Measurements from ENCODE around the gene PDLIM5.

PDLIM5 gene

DNA sequence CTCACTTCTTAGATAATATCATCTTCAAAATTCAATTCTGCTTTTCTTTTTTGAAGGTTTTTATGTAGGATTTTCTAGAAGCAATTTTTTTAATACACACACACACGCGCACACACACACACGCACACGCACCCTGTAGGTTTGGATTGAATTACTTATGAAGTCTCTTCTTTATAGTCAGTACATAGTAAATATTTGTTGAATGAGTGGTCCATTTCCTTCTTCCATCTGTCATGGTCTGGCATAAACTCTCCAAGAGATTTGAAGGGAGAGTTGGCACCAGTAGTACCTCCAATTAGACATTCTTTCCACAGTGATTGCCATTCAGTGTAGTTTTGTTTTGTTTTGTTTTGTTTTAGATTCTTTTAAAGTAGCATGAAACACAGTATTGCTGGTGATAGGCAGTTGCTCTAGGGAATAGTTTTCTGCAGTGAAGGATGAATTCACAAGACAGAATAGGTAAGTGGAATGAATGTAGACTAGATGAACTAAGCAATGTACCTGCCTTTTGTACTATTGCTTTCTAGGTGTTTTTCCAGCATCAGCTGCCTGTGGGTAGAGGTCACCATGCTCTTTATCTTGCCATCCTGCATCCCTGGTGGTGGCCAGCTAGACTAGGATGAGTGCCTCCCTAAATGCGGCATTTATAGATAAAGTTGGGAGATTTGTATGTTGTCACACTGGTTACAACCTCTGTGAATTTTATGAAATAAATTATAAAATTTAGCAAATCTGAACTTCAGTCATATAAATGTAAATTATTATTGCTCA is 20.5 kb downstream of the PDLIM5 start:
- TF ChIP-seq TOX (CRISPR knock-in tag; IDR thresholded peaks at IDR 0.05; ENCODE audit: borderline replicate concordance) (peak; percentile 44; the same call in 1 of the 2 replicates), ZC3H10 (CRISPR knock-in tag; IDR thresholded peaks at IDR 0.05) (0 out of 2 replicates have a peak, but pooled peaks have one; percentile 9), ISL1 (CRISPR knock-in tag; IDR thresholded peaks at IDR 0.05) (no peak)
- peak; percentile 93 for ATAC-seq

DNA sequence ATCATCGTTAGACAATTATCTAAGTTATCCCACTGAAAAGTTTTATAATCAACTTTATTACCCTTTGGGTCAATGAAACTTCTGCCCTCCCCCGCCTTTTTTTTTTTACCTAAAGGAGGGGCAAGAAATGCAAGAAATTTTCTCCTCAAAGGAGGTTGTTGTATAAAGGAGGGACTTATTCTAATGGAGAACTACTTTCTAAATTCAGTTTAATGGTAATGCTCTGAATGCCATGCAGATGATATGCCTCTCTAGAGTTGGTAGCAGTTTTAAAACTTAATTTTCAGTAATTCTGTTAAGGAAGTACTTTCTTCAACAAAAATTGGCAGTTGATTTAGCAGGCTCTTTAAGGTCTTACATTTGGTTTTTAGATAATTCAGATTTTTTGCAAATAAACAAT is 23.3 kb downstream of the PDLIM5 start:
- TF ChIP-seq, protein P1, sequence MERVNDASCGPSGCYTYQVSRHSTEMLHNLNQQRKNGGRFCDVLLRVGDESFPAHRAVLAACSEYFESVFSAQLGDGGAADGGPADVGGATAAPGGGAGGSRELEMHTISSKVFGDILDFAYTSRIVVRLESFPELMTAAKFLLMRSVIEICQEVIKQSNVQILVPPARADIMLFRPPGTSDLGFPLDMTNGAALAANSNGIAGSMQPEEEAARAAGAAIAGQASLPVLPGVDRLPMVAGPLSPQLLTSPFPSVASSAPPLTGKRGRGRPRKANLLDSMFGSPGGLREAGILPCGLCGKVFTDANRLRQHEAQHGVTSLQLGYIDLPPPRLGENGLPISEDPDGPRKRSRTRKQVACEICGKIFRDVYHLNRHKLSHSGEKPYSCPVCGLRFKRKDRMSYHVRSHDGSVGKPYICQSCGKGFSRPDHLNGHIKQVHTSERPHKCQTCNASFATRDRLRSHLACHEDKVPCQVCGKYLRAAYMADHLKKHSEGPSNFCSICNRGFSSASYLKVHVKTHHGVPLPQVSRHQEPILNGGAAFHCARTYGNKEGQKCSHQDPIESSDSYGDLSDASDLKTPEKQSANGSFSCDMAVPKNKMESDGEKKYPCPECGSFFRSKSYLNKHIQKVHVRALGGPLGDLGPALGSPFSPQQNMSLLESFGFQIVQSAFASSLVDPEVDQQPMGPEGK (CRISPR knock-in tag; IDR thresholded peaks at IDR 0.05; ENCODE audit: borderline replicate concordance): no peak
- no peak for TF ChIP-seq ZC3H10 (CRISPR knock-in tag; IDR thresholded peaks at IDR 0.05)
- TF ChIP-seq SNAI2 (CRISPR knock-in tag; IDR thresholded peaks at IDR 0.05): no peak
- no peak for TF ChIP-seq RARB (CRISPR knock-in tag; IDR thresholded peaks at IDR 0.05)
- TF ChIP-seq ISL1 (CRISPR knock-in tag; IDR thresholded peaks at IDR 0.05): no peak
- no peak for TF ChIP-seq ESRRG (CRISPR knock-in tag; IDR thresholded peaks at IDR 0.05)
- TF ChIP-seq TOX (CRISPR knock-in tag; IDR thresholded peaks at IDR 0.05; ENCODE audit: borderline replicate concordance): no peak
- TF ChIP-seq ZNF565 (CRISPR knock-in tag; conservative IDR thresholded peaks at IDR 0.05; ENCODE audit: low read depth): no peak
- TF ChIP-seq ZNF70 (CRISPR knock-in tag; IDR thresholded peaks at IDR 0.05): no peak
- TF ChIP-seq, protein P2, sequence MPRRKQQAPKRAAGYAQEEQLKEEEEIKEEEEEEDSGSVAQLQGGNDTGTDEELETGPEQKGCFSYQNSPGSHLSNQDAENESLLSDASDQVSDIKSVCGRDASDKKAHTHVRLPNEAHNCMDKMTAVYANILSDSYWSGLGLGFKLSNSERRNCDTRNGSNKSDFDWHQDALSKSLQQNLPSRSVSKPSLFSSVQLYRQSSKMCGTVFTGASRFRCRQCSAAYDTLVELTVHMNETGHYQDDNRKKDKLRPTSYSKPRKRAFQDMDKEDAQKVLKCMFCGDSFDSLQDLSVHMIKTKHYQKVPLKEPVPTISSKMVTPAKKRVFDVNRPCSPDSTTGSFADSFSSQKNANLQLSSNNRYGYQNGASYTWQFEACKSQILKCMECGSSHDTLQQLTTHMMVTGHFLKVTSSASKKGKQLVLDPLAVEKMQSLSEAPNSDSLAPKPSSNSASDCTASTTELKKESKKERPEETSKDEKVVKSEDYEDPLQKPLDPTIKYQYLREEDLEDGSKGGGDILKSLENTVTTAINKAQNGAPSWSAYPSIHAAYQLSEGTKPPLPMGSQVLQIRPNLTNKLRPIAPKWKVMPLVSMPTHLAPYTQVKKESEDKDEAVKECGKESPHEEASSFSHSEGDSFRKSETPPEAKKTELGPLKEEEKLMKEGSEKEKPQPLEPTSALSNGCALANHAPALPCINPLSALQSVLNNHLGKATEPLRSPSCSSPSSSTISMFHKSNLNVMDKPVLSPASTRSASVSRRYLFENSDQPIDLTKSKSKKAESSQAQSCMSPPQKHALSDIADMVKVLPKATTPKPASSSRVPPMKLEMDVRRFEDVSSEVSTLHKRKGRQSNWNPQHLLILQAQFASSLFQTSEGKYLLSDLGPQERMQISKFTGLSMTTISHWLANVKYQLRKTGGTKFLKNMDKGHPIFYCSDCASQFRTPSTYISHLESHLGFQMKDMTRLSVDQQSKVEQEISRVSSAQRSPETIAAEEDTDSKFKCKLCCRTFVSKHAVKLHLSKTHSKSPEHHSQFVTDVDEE (CRISPR knock-in tag; IDR thresholded peaks at IDR 0.05): no peak
- TF ChIP-seq, protein P3, sequence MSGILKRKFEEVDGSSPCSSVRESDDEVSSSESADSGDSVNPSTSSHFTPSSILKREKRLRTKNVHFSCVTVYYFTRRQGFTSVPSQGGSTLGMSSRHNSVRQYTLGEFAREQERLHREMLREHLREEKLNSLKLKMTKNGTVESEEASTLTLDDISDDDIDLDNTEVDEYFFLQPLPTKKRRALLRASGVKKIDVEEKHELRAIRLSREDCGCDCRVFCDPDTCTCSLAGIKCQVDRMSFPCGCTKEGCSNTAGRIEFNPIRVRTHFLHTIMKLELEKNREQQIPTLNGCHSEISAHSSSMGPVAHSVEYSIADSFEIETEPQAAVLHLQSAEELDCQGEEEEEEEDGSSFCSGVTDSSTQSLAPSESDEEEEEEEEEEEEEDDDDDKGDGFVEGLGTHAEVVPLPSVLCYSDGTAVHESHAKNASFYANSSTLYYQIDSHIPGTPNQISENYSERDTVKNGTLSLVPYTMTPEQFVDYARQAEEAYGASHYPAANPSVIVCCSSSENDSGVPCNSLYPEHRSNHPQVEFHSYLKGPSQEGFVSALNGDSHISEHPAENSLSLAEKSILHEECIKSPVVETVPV (CRISPR knock-in tag; IDR thresholded peaks at IDR 0.05): no peak
- TF ChIP-seq PPARA (CRISPR knock-in tag; IDR thresholded peaks at IDR 0.05; ENCODE audit: borderline replicate concordance): no peak
- ATAC-seq: no peak

DNA sequence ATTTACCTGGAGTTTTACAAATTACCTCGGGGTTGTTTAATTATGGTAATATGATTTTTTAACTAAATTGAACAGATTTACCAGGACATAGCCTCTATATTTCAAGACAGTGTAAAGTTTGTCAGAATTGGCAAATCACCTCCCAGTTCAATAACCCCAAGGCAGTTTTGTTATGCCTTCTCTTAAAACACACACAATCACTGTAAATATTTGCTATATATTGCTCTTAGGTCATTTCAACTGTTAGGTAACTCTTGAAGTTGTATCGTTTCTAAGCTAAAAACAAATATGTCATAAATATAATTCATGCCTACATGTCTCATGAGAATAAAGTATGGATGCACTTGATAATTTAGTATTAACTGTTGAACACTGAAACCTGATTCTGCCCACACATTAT is 24.1 kb downstream of the PDLIM5 start:
- no peak for ATAC-seq
- TF ChIP-seq ZNF70 (CRISPR knock-in tag; IDR thresholded peaks at IDR 0.05) (no peak), ARNTL (CRISPR knock-in tag; IDR thresholded peaks at IDR 0.05; ENCODE audit: borderline replicate concordance, low read depth) (no peak), ZFP30 (CRISPR knock-in tag; IDR thresholded peaks at IDR 0.05) (no peak), OSR1 (CRISPR knock-in tag; IDR thresholded peaks at IDR 0.05) (no peak), ESRRG (CRISPR knock-in tag; IDR thresholded peaks at IDR 0.05) (no peak), RARB (CRISPR knock-in tag; IDR thresholded peaks at IDR 0.05) (no peak), CSDC2 (CRISPR knock-in tag; IDR thresholded peaks at IDR 0.05) (no peak), GLIS3 (CRISPR knock-in tag; IDR thresholded peaks at IDR 0.05) (no peak), ZNF8 (CRISPR knock-in tag; IDR thresholded peaks at IDR 0.05) (no peak), SNAI2 (CRISPR knock-in tag; IDR thresholded peaks at IDR 0.05) (no peak), ZC3H10 (CRISPR knock-in tag; IDR thresholded peaks at IDR 0.05) (no peak), TCF4 (CRISPR knock-in tag; IDR thresholded peaks at IDR 0.05; ENCODE audit: borderline replicate concordance) (no peak), ZFP3 (CRISPR knock-in tag; IDR thresholded peaks at IDR 0.05) (no peak), PPARA (CRISPR knock-in tag; IDR thresholded peaks at IDR 0.05; ENCODE audit: borderline replicate concordance) (no peak)
- TF ChIP-seq, protein P1 (CRISPR knock-in tag; IDR thresholded peaks at IDR 0.05; ENCODE audit: borderline replicate concordance): no peak
- TF ChIP-seq, protein P4, sequence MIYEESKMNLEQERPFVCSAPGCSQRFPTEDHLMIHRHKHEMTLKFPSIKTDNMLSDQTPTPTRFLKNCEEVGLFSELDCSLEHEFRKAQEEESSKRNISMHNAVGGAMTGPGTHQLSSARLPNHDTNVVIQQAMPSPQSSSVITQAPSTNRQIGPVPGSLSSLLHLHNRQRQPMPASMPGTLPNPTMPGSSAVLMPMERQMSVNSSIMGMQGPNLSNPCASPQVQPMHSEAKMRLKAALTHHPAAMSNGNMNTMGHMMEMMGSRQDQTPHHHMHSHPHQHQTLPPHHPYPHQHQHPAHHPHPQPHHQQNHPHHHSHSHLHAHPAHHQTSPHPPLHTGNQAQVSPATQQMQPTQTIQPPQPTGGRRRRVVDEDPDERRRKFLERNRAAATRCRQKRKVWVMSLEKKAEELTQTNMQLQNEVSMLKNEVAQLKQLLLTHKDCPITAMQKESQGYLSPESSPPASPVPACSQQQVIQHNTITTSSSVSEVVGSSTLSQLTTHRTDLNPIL (CRISPR knock-in tag; IDR thresholded peaks at IDR 0.05; ENCODE audit: low read depth): no peak
- TF ChIP-seq, protein P2 (CRISPR knock-in tag; IDR thresholded peaks at IDR 0.05): no peak
- TF ChIP-seq, protein P5, sequence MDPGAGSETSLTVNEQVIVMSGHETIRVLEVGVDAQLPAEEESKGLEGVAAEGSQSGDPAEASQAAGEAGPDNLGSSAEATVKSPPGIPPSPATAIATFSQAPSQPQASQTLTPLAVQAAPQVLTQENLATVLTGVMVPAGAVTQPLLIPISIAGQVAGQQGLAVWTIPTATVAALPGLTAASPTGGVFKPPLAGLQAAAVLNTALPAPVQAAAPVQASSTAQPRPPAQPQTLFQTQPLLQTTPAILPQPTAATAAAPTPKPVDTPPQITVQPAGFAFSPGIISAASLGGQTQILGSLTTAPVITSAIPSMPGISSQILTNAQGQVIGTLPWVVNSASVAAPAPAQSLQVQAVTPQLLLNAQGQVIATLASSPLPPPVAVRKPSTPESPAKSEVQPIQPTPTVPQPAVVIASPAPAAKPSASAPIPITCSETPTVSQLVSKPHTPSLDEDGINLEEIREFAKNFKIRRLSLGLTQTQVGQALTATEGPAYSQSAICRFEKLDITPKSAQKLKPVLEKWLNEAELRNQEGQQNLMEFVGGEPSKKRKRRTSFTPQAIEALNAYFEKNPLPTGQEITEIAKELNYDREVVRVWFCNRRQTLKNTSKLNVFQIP (CRISPR knock-in tag; IDR thresholded peaks at IDR 0.05; ENCODE audit: borderline replicate concordance, low read depth): no peak

Measured in SK-N-SH treated with all-trans-retinoic acid at 6 μM for 48 hours (cell line).